HG03575 (cell line): ENCODE measurements around the gene ZNF366.

Experiments
- ATAC-seq: cut with Tn5 transposase; IDR thresholded peaks from one replicate; pipeline ENCODE4 v1.9.1; 2021; ENCODE audit not compliant: unreplicated experiment, insufficient number of reproducible peaks, low FRiP score; ENCODE audit errors: extremely low read depth

ZNF366 gene

DNA sequence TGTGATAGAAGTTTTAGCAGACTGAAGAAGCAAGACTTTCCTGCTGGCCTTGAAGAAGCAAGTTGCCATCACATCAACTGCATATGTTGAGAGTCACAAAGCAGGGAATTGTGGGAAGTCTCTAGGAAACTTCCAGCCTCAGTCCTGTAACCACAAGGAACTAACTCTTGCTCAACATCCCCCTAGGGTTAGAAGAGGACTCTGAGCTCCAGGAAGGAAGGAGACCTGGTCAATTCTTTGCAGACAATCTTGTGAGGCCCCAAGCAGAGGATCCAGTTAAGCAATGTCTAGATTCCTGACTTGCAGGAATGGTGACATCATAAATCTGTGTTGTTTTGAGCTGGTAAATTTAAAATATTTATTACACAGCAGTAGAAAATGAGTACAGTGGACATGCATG lies 18.6 kb upstream of the ZNF366 start:
- ATAC-seq, result no peak

DNA sequence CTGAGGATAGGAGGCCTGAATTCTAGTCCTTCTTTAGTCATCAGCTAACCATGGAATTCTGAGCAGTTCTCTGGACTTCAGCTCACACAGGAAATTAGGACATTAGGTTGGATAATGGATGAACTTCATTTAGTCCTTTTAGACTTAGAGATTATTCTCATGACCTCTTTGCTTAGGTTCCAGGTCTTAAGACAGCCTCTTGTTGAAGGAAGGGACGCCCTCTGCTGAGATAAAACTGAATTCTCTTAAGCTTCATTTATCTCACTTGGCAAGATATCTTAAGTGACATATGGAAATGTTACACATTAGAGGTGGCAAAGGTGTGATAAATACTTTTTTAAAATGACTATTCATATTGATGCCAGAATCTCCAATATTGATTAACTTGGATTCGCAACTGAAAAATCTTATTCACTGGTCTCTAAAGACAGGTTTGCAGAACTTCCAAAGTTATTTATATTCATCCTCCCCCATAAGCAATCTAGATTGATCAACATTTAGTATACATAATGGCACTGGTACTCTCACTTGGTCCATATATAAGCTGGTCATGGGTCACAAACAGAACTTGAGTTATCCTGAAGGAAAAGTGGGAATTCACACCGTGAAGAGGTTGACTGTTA lies 16.9 kb upstream of the ZNF366 start:
- ATAC-seq, result no peak

DNA sequence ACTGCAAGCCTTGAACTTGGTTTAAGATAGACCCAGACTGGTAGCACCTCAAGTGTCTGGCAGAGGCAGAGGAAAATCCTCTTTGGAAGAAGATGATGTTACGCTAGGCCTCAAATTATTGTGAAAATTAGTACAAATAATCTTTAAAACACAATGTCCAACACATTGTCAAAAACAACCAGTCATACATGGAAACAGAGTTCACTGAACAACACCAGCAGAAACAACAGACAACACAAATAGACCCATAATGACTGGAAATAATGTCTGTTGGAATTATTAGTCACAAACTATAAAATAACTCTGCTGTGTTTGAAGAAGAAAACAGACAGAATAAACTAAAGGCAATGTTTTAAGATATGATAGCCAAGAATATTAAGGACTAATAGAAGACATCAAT lies 15.4 kb upstream of the ZNF366 start:
- ATAC-seq, result no peak

DNA sequence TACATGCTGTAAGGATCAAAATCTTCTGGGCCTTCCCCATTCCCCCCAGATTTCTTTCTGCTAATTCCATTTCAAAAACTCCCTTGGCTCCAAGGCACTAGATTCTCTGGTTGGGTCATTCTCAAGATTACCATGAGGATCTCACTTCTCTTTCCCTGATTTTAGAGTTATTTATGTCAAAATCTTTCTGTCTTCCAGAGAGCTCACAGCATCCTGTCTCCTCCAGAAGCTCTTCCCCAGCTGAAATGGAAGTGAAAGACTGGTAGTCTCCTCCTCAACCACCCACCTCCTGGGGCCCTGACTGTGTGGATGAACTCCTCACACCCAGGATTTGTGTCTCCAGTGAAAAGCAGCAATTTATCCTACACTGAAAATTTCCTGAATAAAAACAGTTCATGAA lies 11.9 kb upstream of the ZNF366 start:
- no peak for ATAC-seq

DNA sequence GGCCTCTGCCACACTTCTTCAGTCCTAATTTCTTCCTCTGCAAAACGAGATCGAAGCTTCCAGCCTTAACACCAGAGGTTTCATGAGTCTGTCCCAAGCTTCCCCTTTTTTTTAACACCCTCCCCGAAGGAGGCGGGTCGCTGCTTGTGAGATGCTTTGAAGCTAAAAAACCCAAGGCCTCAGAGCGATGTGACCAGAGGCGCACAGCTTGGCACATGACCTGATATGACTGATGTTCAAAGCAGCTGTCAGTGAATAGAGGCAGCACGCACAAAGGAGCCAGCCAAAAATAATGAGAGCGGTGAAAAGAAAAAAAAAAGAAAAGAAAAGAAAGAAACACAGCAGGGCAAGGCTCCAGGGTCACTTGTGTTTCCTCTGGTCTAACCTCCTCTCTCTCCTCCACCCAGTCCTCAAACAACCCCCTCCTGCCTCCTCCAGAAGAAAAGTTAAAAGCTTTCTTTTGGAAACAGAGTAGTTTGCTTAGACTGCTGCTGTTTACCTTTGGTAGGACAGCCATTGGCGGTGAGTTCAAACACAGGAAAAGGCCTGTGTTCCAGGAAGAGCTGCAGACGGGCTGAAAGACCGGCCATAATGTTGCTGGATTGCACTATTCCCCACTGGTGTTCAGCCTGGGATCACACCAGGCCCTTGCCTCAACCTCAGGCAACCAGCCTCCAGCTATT lies 10.9 kb upstream of the ZNF366 start:
- no peak for ATAC-seq

DNA sequence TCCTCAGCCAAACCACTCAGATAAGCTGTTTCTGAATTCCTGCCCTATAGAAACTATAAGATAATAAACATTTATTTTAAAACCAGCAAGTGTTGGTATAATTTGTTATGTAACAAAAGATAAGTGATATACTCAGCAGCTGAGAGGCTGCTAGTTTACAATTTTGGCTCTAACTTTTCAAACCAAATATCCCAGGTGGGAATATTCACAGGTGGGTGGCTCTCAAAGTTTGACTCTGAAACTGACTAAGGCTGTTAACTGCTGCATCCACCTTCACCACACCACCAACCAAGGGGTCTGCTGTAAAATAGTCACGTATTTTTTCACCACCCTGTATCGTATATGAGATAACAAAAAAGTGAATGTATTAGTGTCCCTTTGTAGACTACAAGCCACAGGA lies 9.7 kb upstream of the ZNF366 start:
- ATAC-seq, result no peak

DNA sequence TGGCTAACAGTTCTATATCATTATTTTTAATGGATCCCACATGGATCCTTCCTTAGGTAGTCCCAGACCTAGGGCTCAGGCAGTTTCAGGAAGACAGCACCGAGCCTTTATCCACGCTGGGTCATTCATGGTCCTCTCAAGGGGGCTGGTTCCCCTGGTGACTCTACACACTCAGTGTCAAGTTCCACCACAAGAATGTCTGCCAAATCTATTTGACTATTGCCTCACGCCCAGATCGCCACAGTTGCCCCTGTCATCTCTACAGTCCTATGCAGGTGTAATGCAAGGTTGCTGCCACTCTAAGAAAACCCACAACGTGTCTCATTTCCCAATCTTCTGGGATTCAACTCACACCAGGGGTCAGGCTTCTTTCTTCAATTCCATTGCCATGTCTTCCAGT lies 8.0 kb upstream of the ZNF366 start:
- no peak for ATAC-seq

DNA sequence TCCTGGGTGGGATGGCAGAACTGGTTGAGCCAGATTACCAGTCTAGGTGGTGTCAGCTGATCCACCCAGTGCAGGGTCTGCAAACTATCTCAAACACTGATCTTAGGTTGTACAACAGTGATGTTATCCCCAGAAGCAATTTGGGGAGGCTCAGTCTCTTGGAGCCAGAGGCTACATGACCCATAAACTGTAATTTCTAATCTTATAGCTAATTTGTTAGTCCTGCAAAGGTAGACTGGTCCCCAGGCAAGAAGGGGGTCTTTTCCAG lies 5.3 kb upstream of the ZNF366 start:
- ATAC-seq, result no peak

DNA sequence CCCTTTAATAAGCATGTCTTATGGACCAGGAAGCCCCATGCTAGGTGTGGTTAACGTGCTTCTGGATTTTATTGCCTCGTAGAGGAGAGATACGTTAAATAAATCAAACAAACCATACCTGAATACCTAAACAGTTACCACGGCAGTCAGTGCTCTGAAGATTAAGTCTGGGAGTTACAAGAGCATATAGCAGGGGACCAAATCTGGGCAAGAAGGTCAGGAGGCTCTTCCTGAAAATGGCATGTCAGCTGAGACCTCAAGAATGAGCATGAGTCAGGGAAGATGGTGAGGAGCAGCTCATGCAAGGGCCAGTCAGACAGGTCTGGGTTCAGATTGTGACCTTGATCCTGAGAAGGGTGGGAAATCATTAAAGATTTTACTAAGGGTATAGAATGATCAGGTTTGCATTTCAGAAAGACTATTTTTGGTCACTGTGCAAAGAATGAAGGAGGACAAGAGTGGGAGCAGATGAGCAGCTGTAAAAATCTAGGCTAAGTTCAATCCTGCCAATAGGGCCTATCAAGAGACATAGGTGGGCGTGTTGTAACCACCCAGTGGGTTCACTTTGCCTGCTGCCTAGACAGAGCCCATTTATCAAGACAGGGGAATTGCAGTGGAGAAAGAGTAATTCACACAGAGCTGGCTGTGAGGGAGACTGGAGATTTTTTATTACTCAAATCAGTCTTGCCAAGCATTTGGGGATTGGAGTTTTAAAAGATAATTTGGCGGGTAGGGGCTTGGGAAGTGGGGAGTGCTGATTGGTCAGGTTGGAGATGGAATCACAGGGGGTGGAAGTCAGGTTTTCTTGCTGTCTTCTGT lies 4.8 kb upstream of the ZNF366 start:
- ATAC-seq, result no peak

DNA sequence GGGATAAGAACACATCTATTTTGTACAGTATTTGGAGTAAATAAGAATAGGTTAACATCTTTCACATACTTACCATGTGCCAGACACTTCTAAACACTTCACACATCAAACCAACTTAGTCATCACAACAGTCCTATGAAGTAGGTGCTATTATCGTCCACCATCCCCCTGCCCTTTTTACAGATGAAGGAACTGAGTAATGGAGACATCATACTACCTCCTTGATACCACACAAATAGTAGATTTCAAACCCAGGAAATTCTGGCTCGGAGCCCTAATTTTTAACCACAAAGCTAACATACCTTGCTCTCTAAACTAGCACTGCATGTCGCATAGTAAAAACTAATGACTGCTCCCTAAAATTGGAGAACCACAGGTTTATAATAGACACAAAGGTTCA lies 4.2 kb upstream of the ZNF366 start:
- ATAC-seq, result no peak

DNA sequence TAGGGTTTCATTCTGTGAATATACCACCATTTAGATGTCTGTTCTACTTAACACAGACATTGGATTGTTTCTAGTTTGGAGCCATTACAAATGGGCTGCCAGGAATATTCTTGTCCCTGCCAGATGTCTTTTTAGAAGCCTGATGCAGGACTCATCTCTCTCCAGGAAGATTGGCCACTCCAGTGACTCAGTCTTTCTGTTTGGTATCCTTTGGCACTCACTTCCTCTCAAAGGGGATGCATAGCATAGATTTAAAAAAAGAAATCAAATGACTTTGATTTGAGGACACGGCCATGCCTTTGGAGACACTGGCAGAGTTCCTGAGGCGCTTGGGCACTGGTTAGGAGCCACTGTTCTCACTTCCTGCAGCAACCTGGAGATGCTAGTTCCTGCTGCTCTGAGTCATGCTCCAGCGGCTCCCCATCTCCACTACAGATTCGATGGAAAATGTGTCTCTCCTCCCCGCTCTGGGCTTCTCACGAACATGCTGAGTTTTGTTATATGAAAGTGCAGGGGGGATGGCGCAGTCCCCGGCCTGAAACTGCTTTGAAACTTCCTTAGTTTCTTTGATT lies 3.5 kb upstream of the ZNF366 start:
- no peak for ATAC-seq

DNA sequence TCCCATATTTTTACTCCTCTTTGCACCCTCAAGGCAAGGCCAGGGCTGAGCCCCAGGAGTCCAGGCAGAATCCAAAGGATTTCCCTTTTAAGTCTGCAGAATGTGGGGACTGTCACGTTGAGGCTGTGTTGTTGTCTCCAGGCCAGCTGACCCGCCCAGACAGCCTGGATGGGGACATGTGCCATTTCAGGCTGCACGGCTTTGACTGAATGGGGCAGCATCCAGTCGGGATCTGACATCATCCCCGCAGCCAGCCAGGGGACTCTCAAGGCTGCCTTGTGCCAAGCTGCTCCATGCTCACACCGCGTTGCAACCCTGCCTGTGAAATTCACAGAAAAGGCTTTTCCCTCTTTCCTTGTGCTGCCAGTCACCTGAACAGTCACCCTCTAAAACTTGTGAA lies 2.2 kb upstream of the ZNF366 start:
- no peak for ATAC-seq

DNA sequence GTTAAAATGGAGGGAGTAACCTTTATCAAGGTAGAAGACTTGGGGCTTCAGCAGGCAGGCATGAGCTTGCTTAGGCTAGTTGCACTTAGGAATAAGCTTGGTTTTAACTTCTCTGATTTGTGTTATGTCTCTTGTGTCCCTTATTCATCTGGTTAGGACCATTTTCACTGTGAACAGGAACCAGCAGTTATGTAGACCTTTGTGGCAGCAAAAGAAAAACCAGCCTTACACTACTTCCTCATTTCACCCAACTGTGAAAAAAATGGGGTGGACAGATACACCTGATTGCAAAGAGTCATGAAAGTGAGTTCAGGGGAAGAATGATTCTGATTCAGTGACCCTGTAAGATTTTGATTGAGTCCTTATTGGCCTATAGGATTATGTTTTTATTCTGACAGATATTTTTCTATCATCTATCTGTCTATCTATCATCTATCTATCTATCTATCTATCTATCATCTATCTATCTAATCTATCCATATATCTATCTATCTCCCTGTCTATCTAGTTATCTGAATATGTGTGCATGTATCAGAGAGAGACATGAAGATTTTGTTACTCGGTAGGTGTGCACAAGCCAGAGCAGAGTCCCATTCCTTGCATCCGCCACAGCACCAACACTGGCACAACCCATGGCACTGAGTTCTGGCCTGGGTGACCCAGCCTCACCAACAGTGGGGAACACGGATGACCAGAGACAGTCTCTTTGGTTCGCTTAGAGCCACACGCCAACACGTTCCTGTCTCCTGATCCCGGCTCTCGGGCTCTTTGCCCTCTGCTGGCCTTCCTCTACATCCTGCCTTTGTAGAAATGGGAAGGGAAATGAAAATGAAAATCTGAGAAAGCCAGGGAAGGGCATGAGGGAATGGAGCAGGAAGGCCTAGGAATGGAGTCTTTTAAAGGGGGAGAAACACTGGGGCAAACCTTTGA lies 1.3 kb upstream of the ZNF366 start:
- peak; percentile 88 for ATAC-seq

DNA sequence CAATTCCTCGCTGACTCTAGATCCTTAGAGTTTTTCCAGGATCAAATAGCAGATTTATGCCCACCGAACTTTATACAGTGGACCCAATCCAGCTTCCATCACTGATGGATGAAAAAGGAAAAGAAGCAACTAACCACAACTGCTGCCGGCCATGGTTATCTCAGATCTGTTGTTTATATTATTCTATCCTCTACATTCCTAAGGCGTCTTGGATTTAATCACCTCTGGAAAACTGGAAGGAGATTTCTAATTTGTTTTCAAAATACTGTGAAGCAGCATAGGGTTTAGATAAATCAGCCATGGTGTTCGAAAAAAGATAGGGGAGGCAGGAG lies 663 bp upstream of the ZNF366 start:
- no peak for ATAC-seq

DNA sequence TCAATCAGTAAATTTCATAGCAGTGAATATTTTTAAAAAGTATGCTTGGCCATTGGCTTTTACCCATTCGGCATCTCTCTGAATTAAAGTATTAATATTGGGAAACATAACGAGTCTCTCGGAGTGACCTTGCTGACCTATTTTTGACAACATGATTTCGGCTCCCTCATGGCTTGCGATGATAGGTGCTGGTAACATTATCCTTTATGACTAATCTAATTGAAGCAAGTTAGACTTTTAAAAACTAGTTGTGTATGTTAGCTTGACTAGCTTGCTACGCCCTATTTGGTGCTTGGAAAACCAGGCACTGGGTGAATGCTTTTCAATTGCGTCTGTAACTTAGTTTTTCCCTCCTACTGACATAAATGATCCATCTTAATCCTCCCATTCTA lies 1.1 kb downstream of the ZNF366 start:
- ATAC-seq, result no peak

DNA sequence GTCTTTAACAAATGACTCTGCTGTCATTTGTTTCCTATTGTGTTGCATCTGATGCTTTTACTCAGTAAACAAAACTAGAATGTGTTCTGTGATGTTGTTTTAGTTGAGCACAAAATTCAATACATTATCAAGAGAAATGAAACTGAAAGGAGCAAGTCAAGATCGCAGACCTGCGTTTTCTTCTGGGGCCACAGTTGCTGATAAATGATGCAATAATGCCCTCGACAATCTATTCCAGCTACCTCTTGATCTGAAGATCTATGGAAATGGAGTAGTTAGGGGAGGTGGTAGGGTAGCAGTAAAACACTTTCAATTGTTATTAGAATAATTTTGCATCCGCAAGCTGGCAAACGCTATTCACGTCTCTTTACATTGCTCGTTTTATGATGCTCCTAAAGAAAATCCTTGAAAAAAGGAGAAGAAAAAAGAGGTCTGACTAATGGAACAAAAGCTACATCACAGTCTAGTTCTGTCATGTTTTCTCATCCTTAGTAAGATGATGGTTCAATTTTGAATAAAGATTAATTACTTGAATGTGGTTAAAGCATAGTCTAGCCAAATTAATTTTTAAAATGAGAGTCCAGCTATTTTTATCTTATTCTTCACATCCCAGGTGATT lies 1.6 kb downstream of the ZNF366 start:
- ATAC-seq, result no peak

DNA sequence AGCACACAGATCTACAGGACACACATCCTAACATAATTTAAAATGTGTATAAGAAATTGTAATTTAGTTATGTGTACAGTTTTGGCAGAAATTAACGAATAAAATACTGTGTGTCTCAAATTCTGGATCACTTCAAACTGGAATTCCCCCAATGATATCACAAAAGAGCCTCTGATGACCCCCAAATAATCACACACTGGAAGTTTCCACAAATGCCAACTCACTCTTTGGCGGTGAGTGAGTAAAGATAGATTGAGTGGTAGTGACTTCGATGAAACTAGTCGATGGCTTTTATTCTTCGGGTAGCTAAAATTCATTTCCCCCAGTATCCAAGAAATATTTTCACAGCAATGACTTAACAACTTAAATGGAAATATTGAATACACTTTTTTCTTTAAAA lies 2.2 kb downstream of the ZNF366 start:
- no peak for ATAC-seq

DNA sequence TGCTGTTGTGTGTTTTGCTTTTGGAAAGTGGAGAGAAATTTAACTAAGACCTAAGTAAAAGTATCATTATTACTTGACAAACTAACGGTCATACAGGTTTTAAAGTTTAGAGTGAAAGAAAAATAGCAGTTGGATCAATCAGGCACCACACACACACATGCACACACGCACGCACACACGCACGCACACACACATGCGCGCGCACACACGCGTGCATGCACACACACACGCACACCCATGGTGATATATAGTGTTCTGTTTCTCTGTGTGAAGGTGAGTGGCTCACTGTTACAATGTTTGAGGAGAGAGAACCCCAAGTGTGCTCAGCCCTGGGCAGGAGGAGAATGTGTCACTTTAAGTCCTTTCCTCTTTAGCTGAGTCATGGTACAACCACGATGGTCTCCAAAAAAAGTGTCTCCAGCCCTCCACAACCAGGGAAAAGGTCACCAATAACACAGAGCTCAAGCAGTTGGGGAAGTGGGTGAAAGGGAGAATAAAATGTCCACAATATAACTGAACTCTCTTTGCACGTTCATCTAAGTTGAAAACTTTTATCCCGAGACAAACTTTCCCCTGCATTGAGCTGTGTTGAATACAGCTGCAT lies 3.2 kb downstream of the ZNF366 start:
- no peak for ATAC-seq

DNA sequence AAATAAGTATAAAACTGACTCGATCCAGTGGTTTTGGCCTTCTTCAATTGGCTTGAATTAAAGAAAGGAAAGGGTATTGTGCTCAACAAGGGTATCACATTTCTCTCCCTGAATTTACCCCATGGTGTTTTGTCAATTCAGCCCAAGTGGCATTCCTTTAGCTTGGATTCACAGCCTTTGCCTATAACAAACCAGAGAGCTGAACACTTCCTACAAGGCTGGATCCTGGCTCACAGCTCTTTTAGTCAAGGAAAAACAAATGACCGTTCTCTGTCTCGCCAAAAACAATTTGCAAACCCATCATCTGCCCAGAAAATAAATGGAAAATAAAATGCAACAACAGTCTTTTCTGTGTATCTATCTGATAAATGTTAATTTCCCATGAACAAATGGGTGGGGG lies 5.7 kb downstream of the ZNF366 start:
- no peak for ATAC-seq
